ENCODE measurements around the gene ZSWIM4. TPM values are rescaled to one million over a fixed set of nuclear protein-coding genes. Genes with fewer than 3 reads are reported as not detected.

Gene ZSWIM4
- total and polyA plus RNA-seq, 2 of the 13 experiments (the other 11 are each of a cell fraction or from before 2014, with no cell fraction given) = 0.33 to 0.86 TPM

DNA sequence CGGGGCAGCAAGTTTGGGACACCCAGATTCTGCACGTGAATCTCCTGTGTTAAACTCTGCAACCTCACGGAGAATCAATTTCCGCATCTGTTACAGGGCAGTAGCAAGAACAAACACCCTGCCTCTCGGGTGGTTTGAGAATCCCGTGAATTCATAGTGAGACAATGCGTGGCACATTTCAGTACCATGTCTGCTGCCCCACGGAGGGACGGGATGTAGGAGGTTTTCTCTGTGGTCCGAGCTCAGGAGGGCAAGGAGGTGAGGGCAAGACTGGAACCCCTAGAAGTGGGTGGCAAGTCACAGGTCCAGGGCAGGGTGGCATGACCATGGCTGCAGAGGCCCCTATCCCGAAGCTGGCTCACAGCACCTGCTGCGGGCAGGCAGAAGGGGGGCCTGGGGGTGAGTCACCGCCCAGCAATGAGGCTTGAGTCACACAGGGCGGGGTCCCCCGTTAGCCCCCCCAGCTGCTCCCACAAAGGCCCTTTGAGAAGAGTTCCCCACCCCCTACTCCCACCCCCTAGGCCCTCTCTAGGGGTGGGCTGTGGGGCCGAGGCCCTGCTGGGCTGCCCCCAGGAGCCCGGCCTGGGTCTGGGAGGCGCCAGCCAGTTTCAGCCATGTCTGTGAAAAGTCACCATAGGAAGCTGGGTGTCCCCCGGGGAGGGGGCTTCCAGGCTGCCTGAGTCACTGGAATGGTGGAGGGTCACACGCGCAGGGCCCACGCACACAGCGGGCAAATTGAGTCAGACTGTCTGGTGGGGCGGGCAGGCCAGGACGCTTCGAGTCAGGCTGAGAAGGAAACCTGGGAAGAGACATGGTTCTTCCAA is 55.9 kb downstream of the ZSWIM4 start (continued):
- TF ChIP-seq, protein P1, sequence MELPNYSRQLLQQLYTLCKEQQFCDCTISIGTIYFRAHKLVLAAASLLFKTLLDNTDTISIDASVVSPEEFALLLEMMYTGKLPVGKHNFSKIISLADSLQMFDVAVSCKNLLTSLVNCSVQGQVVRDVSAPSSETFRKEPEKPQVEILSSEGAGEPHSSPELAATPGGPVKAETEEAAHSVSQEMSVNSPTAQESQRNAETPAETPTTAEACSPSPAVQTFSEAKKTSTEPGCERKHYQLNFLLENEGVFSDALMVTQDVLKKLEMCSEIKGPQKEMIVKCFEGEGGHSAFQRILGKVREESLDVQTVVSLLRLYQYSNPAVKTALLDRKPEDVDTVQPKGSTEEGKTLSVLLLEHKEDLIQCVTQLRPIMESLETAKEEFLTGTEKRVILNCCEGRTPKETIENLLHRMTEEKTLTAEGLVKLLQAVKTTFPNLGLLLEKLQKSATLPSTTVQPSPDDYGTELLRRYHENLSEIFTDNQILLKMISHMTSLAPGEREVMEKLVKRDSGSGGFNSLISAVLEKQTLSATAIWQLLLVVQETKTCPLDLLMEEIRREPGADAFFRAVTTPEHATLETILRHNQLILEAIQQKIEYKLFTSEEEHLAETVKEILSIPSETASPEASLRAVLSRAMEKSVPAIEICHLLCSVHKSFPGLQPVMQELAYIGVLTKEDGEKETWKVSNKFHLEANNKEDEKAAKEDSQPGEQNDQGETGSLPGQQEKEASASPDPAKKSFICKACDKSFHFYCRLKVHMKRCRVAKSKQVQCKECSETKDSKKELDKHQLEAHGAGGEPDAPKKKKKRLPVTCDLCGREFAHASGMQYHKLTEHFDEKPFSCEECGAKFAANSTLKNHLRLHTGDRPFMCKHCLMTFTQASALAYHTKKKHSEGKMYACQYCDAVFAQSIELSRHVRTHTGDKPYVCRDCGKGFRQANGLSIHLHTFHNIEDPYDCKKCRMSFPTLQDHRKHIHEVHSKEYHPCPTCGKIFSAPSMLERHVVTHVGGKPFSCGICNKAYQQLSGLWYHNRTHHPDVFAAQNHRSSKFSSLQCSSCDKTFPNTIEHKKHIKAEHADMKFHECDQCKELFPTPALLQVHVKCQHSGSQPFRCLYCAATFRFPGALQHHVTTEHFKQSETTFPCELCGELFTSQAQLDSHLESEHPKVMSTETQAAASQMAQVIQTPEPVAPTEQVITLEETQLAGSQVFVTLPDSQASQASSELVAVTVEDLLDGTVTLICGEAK (IDR thresholded peaks at IDR 0.05) = no peak
- TF ChIP-seq, protein P1 (CRISPR knock-in tag; IDR thresholded peaks at IDR 0.05) = no peak
- TF ChIP-seq SSRP1 (CRISPR knock-in tag; IDR thresholded peaks at IDR 0.05) = 0 out of 2 replicates have a peak, but pooled peaks have one; percentile 61
- TF ChIP-seq ASH2L (IDR thresholded peaks at IDR 0.05; ENCODE audit: insufficient read length, low read depth, low read length) = peak; percentile 2
- peak; percentile 94 for TF ChIP-seq SP5 (CRISPR knock-in tag; IDR thresholded peaks at IDR 0.05; ENCODE audit: borderline replicate concordance, low read depth)
- TF ChIP-seq, protein P2, sequence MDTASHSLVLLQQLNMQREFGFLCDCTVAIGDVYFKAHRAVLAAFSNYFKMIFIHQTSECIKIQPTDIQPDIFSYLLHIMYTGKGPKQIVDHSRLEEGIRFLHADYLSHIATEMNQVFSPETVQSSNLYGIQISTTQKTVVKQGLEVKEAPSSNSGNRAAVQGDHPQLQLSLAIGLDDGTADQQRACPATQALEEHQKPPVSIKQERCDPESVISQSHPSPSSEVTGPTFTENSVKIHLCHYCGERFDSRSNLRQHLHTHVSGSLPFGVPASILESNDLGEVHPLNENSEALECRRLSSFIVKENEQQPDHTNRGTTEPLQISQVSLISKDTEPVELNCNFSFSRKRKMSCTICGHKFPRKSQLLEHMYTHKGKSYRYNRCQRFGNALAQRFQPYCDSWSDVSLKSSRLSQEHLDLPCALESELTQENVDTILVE (CRISPR knock-in tag; IDR thresholded peaks at IDR 0.05) = no peak
- no peak for TF ChIP-seq ZNF17 (CRISPR knock-in tag; IDR thresholded peaks at IDR 0.05)
- TF ChIP-seq CREM (IDR thresholded peaks at IDR 0.05) = 0 out of 2 replicates have a peak, but pooled peaks have one; percentile 15
- TF ChIP-seq CREM (CRISPR knock-in tag; IDR thresholded peaks at IDR 0.05) = no peak
- TF ChIP-seq ZFY (CRISPR knock-in tag; IDR thresholded peaks at IDR 0.05) = peak; percentile 53
- TF ChIP-seq, protein P3, sequence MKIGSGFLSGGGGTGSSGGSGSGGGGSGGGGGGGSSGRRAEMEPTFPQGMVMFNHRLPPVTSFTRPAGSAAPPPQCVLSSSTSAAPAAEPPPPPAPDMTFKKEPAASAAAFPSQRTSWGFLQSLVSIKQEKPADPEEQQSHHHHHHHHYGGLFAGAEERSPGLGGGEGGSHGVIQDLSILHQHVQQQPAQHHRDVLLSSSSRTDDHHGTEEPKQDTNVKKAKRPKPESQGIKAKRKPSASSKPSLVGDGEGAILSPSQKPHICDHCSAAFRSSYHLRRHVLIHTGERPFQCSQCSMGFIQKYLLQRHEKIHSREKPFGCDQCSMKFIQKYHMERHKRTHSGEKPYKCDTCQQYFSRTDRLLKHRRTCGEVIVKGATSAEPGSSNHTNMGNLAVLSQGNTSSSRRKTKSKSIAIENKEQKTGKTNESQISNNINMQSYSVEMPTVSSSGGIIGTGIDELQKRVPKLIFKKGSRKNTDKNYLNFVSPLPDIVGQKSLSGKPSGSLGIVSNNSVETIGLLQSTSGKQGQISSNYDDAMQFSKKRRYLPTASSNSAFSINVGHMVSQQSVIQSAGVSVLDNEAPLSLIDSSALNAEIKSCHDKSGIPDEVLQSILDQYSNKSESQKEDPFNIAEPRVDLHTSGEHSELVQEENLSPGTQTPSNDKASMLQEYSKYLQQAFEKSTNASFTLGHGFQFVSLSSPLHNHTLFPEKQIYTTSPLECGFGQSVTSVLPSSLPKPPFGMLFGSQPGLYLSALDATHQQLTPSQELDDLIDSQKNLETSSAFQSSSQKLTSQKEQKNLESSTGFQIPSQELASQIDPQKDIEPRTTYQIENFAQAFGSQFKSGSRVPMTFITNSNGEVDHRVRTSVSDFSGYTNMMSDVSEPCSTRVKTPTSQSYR (CRISPR knock-in tag; IDR thresholded peaks at IDR 0.05; ENCODE audit: borderline replicate concordance) = peak; percentile 68; the same call in 1 of the 2 replicates
- TF ChIP-seq, protein P4, sequence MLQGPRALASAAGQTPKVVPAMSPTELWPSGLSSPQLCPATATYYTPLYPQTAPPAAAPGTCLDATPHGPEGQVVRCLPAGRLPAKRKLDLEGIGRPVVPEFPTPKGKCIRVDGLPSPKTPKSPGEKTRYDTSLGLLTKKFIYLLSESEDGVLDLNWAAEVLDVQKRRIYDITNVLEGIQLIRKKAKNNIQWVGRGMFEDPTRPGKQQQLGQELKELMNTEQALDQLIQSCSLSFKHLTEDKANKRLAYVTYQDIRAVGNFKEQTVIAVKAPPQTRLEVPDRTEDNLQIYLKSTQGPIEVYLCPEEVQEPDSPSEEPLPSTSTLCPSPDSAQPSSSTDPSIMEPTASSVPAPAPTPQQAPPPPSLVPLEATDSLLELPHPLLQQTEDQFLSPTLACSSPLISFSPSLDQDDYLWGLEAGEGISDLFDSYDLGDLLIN (CRISPR knock-in tag; IDR thresholded peaks at IDR 0.05; ENCODE audit: borderline replicate concordance) = no peak
- TF ChIP-seq ZNF782 (CRISPR knock-in tag; IDR thresholded peaks at IDR 0.05; ENCODE audit: borderline replicate concordance) = 0 out of 2 replicates have a peak, but pooled peaks have one; percentile 46
- no peak for TF ChIP-seq GFI1 (CRISPR knock-in tag; IDR thresholded peaks at IDR 0.05; ENCODE audit: borderline replicate concordance)
